A549 treated with CORT108297 at 1 μM for 4 hours (cell line): Measurements from ENCODE around the gene TMEM144. TPM values are rescaled to one million over a fixed set of nuclear protein-coding genes. Genes with fewer than 3 reads are reported as not detected.

Experiments used
- total RNA-seq: library from RNA; stranded (reverse); fragments of 200-300 nt; extraction: Qiagen RNA extraction; gene quantifications from 5 replicates; pipeline ENCODE4 v1.2.3, GENCODE V29; 2022

The TMEM144 gene
- total RNA-seq: 3.0 to 4.7 TPM (median 3.5 TPM) in 5 replicates

DNA sequence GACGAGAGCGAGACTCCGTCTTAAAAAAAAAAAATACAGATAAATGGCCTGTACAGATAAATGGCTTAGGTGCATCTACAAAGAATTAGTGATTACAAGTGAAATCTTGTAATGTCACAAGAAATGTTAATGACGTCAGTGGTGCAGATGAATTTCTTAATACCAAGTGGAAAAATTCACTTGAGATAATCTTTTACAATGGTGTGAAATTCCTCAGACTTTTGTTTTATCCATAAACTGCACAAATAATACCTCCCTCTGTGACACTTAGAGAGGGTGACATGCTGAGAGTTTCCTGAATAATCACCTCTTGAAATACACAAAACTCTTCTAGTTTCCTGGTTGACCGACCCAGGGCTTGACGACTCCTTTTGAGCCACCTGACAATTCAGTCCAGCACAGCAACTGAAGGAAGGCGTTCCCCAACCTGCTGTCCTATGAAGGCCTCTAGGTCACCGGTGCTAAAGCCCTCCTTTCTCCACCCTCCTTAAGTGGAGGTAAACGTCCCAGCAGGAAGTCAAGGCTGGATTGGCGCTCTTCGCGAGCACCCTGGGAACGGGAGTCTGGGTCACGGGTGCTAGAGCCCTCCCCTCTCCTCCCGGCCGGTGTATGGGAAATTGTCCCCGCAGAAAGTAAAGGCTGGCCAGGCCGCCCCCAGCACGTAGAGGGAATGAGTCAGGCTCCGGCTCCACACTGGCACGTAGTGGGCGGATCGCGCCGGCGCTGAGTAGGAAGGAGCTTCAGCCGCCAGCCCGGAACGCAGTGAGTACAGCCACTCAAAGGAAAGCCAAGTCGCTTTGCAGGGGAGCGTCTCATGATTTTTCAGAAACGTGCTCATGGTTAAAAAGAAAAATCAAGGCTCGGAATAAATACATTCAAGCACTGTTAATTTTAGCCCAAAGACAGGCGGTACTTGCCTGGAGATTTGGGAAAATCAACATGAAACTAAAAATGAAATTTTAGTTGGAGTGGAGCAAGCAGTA, at the start of gene TMEM144:
Gene TMEM144 (plus strand): TSS at position 662 of the 983 bp plus-strand sequence. CDS start 2,182 bp downstream, outside the sequence.

DNA sequence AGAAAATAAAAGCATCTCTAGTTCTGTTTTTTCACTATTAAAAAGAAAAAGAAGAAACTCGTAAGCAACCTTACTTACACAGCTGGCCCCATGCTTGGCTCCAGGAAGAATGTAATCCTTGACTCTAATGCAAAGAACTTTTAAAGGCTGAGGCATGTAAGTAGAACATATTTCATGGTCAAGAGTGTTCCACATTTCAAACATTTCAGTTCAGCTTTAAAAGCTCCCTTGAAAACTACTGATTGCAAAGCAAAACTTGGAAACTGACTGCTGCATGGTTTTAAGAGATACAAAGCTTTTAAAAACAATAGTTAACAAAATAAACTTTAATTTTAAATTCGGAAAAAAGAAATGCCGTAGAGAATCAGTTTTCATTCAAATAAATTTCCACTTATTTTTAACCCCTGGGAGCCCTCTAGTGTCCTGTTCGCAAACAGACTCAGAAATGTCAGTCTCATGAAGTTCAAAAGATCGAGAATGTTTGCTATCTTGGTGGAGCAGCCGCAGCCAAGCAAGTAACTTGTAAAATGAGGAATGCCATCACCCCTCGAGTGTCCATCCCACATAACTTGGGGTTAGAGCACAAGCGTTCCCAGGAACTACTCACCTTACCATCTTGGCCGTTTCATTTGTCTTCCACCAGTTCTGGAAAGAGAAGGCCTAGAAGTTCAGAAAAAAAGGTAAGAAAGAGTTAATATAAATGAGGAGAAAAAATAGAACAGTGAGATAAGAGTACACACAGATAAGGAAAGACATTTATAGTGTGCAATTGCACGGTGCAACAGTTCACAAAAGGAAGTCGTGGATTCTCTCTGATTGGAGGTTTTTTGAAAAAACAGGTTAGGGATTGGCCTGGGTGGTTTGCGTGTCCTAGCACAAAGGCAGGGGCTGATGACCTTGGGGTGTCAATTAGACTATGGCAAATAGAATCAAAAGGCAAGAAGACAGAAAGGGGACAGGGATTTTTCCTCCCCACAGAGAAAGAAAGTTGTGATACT, 37.7 kb upstream of the TMEM144 start, which contains the start of gene GASK1B:
Gene GASK1B (minus strand): TSS at position 765 of the 998 bp plus-strand sequence. CDS start 1,650 bp downstream, outside the sequence.

Other genes starting within 250 kb of the TMEM144 start
- 0.34 to 0.62 TPM (median 0.39 TPM) in 5 replicates for gene GASK1B, start 37.5 kb upstream of the TMEM144 start, total RNA-seq